ENCODE results near the gene PWWP2A.

GRCh38 chr5:160092514-160092913 lies 26.7 kb downstream of the PWWP2A start:
- TF ChIP-seq CTCF (IDR thresholded peaks at IDR 0.05; ENCODE audit: low read length): no peak
- no peak for TF ChIP-seq EZH2 (optimal IDR thresholded peaks at IDR 0.05; ENCODE audit: low read depth, low read length)

All from MM.1S (cell line).